ENCODE measurements around the gene ATF7. TPM values are rescaled to one million over a fixed set of nuclear protein-coding genes. Genes with fewer than 3 reads are reported as not detected.
"Not testable (repeated sequence)": the region's sequence is repeated elsewhere in the genome, so short reads cannot be mapped to it uniquely, and the experiment has no call there.

The ATF7 gene
- total RNA-seq, 1 donor from 2014 or later, result 42.2 TPM

DNA sequence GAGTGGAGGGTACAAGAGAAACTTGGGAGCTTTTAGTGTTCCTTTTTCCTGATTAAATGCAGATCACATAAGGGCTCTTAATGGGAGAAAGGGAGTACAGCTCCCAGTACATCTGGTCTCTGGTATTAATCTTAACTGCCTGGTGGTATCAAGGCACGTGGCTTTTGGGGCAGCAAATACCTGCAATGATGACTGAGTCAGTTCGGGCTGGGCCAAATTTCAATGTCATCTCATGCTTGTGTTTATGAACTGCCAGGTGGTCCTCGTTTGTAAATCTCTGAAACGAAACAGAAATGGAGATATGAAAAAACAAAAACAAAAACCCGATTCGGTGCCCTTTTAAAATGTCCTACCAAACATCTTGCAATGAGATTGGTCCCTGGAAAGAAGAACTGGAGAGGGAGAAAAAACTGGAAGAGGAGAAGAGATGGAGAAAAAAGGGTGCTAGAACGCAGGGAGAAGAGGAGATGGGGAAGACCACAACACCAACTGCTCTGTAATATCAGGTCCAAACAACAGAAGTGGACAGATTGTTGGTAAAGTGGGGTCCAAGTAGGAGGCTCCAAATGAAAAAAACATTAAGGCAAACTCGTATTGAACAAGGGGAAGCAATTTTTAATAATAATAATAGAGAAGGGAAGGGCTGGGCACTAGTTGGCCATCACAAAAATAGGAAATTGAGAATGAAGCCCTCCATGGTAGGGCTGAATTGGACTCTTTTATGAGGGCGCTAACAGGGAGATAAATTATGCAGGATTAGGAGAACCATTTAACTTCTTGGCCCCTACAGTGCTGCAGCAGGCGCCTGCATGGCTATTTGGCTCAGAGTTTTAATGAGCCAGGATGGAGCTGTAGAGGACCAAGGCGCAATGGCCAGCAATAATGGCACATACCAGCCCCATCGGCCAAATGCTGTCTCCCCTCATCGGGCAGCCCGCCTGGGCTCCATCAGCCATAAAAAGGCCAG lies 73.5 kb downstream of the ATF7 start:
- Mint-ChIP-seq H3K27me3 (no peaks in the 10 kb centered on the region), H3K36me3 (peaks cover 13% of the 10 kb centered on the region)

DNA sequence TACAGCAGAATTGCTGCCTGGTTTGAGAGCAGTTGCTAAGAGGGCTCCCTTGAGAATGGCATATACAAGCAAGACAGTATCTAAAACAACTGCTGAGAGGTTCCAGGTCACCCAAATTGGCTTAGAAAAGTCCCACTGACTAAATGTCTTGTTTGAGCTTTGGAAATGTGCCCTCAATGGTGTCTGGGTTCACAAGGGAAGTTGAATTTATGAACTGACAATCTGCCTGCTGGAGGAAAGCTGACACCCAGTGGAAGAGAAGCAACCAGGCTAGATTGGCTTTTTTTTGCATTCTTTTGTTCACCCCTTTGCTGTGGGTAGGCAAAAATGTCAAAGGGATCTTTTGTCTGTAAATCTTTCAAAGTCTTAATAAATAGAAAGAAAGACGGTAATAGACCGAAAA lies 74.3 kb downstream of the ATF7 start:
- Mint-ChIP-seq H3K27me3 (no peaks in the 10 kb centered on the region), H3K27ac (no peak overlapping the region), H3K36me3 (peaks cover 13% of the 10 kb centered on the region), H3K4me1 (ENCODE audit: unreplicated experiment) (peaks cover 11% of the 10 kb centered on the region), H3K4me3 (no peak overlapping the region), H3K9me3 (no peaks in the 10 kb centered on the region)
- DNase-seq (ENCODE audit: extremely low spot score, unreplicated experiment), result no peak
- TF ChIP-seq, protein P1, sequence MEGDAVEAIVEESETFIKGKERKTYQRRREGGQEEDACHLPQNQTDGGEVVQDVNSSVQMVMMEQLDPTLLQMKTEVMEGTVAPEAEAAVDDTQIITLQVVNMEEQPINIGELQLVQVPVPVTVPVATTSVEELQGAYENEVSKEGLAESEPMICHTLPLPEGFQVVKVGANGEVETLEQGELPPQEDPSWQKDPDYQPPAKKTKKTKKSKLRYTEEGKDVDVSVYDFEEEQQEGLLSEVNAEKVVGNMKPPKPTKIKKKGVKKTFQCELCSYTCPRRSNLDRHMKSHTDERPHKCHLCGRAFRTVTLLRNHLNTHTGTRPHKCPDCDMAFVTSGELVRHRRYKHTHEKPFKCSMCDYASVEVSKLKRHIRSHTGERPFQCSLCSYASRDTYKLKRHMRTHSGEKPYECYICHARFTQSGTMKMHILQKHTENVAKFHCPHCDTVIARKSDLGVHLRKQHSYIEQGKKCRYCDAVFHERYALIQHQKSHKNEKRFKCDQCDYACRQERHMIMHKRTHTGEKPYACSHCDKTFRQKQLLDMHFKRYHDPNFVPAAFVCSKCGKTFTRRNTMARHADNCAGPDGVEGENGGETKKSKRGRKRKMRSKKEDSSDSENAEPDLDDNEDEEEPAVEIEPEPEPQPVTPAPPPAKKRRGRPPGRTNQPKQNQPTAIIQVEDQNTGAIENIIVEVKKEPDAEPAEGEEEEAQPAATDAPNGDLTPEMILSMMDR (conservative IDR thresholded peaks at IDR 0.05), result no peak

More for the DNA sequence above, 73.5 kb downstream of the ATF7 start:
- no peak overlapping the region for H3K4me3 Mint-ChIP-seq
- H3K9me3 Mint-ChIP-seq, result no peaks in the 10 kb centered on the region
- no peak overlapping the region for H3K27ac Mint-ChIP-seq
- DNase-seq (ENCODE audit: extremely low spot score, unreplicated experiment), result no peak
- H3K4me1 Mint-ChIP-seq (ENCODE audit: unreplicated experiment), result peaks cover 11% of the 10 kb centered on the region
- TF ChIP-seq, protein P1 (conservative IDR thresholded peaks at IDR 0.05), result no peak

- no peak overlapping the region for H3K4me3 Mint-ChIP-seq
- no peak for DNase-seq (ENCODE audit: extremely low spot score, unreplicated experiment)
- peaks cover 11% of the 10 kb centered on the region for H3K4me1 Mint-ChIP-seq (ENCODE audit: unreplicated experiment)
- H3K27ac Mint-ChIP-seq, result no peak overlapping the region
- H3K27me3 Mint-ChIP-seq, result no peaks in the 10 kb centered on the region
- H3K36me3 Mint-ChIP-seq, result peaks cover 13% of the 10 kb centered on the region
- no peaks in the 10 kb centered on the region for H3K9me3 Mint-ChIP-seq
- TF ChIP-seq, protein P1 (conservative IDR thresholded peaks at IDR 0.05), result no peak
Measured at GRCh38 chr12:53550595-53550994, 75.6 kb downstream of the ATF7 start.

- not testable (repeated sequence) for H3K27me3 Mint-ChIP-seq; H3K9me3 Mint-ChIP-seq; H3K4me3 Mint-ChIP-seq; DNase-seq (ENCODE audit: extremely low spot score, unreplicated experiment); H3K27ac Mint-ChIP-seq
- H3K4me1 Mint-ChIP-seq (ENCODE audit: unreplicated experiment), result peaks cover 11% of the 10 kb centered on the region
- H3K36me3 Mint-ChIP-seq, result peaks cover 13% of the 10 kb centered on the region
Measured at GRCh38 chr12:53550131-53550530, 76.1 kb downstream of the ATF7 start.

DNA sequence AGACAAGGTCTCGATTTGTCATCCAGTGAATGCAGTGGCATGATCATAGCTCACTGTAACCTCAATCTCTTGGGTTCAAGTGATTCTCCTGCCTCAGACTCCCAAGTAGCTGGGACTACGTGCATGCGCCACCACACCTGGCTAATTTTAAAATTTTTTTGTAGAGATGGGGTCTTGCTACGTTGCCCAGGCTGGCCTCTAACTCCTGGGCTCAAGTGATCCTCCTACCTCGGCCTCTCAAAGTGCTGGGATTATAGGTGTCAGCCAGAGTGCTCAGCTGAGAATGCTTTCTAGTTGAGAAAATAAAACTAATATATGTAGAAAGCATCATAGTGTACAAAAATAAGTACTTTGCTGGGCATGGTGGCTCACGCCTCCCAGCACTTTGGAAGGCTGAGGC lies 77.8 kb downstream of the ATF7 start:
- H3K36me3 Mint-ChIP-seq; H3K27ac Mint-ChIP-seq; H3K27me3 Mint-ChIP-seq; H3K4me3 Mint-ChIP-seq; H3K9me3 Mint-ChIP-seq; DNase-seq (ENCODE audit: extremely low spot score, unreplicated experiment): not testable (repeated sequence)
- peaks cover 12% of the 10 kb centered on the region for H3K4me1 Mint-ChIP-seq (ENCODE audit: unreplicated experiment)

GRCh38 chr12:53543539-53543938 lies 82.6 kb downstream of the ATF7 start:
- peak overlapping the region; percentile 81 for H3K27ac Mint-ChIP-seq
- peaks cover 7% of the 10 kb centered on the region for H3K36me3 Mint-ChIP-seq
- peaks cover 8% of the 10 kb centered on the region for H3K4me1 Mint-ChIP-seq (ENCODE audit: unreplicated experiment)
- DNase-seq (ENCODE audit: extremely low spot score, unreplicated experiment), result no peak
- no peaks in the 10 kb centered on the region for H3K27me3 Mint-ChIP-seq
- TF ChIP-seq, protein P1 (conservative IDR thresholded peaks at IDR 0.05), result peak; percentile 87
- no peaks in the 10 kb centered on the region for H3K9me3 Mint-ChIP-seq
- H3K4me3 Mint-ChIP-seq, result no peak overlapping the region
